H1 (cell line): ENCODE measurements around the gene GALNT6. TPM values are rescaled to one million over a fixed set of nuclear protein-coding genes. Genes with fewer than 3 reads are reported as not detected.

Experiments
- NANOG ChIP-seq: IDR thresholded peaks from 2 replicates; pipeline ENCODE4 v1.6.1; 2011; ENCODE audit warnings: low read length, low read depth, mild to moderate bottlenecking, inconsistent platforms; ENCODE audit not compliant: insufficient read depth, poor library complexity, severe bottlenecking
- polyA plus RNA-seq, 7 experiments: library from polyadenylated mRNA; depleted of rRNA in 3 of 7; stranded (reverse) in 5 of 7; unstranded in 2 of 7; fragments of >200 nt in 5 of 7; fragments of 200-250 nt in 2 of 7; gene quantifications; 1 replicate in 5 of 7; 2 replicates in 1 of 7; 4 replicates in 1 of 7; pipeline versions ENCODE4 v1.2.1 to v1.2.3, GENCODE V29; 2011 to 2013; ENCODE audit warnings: missing spikeins in 2 of 7, mixed read lengths in 2 of 7
- total RNA-seq: library from RNA; stranded (reverse); fragmentation: NEBNext Ultra II Directional; extraction: Animal tissue kit (Norgen Biotek cat#: 25700); gene quantifications from 2 replicates; pipeline ENCODE4 v1.2.1, GENCODE V29; 2021

GALNT6 gene
- total and polyA plus RNA-seq, 2 of the 8 experiments (the other 6 are each of a cell fraction or from before 2014, with no cell fraction given), result 5.8 to 10.7 TPM

DNA sequence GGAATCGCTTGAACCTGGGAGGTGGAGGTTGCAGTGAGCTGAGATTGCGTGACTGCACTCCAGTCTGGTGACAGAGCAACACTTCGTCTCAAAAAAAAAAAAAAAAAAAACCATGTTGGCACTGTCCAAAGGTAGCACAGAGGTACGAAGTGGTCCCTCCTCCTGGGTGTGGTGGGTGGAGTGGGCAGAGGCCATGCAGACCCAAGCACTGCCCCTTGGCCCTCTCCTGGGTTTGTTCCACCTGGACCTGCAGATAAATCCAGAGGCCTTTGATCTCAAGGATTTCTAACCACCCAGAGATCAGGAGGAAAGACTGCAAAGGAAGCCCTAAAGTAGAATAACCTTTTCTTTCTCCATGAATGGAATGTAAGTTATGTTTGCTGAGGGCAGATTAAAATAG is 8.7 kb upstream of the GALNT6 start (continued):
- TF ChIP-seq NANOG, result no peak
